ENCODE measurements around the gene HOXB9. TPM values are rescaled to one million over a fixed set of nuclear protein-coding genes. Genes with fewer than 3 reads are reported as not detected.

The HOXB9 gene
- total and polyA plus RNA-seq, 10 of the 15 experiments (the other 5 are each of a cell fraction or from before 2014, with no cell fraction given) = 0.01 to 0.49 (median 0.09) TPM; not detected in 5

DNA sequence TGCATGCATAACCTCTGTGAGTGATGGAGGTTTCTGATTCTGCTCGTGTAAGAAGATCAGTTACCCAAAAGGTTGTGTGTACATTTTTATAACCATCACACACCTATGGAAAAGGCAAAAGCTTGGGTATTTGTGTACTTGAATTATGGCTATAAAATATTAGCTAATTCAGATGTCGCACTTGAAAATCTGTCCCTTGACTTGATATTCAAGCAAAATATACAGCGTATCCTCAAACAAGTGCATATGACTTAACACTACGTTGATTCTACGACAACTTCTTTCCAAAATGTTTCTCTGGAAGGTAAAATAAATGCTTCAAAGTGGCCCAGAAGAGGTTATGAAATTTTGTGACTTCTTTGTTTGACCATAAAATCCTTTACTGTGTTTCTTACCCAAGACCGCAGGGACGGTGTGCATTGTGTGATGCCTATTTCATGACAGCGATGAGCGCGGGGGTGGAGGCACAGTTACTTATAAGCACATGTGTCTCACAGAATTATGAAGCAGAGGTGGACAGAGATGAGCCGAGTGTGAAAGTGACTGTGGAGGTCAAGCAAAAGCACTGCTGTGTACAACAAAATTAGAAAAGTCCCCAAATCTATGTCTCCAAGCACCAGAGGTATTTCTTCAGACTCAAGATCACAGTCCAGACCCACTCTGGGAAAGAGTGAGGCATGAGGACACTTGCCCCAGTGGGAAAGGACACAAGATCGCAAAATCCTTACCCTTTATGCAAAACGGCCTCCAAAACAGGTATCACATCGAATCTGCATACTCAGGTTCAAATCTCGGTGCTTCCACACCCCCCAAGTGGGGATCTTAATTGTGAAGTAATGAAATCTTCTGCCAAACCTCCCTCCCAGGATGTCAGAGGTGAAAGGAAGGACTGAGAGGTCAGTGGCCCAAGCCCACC, 4.1 kb upstream of the HOXB9 start:
- WGBS (ENCODE audit: insufficient coverage, insufficient replicate concordance, low lambda C conversion rate, missing lambda C conversion rate) = 66% methylated on average over 15 of the region's 15 CpGs
- DNase-seq (ENCODE audit: low read depth, low spot score) = no peak
- H3K27me3 ChIP-seq (replicated peaks in 1 of 2; ENCODE audit: control insufficient read depth in 2 of 2, insufficient read depth in 2 of 2, low read length in 1 of 2) = peaks cover 18 to 21% of the 10 kb centered on the region in 2 experiments
- no peak overlapping the region for H2AFZ ChIP-seq (ENCODE audit: control insufficient read depth, low read depth, low read length)
- CTCF ChIA-PET = interaction anchor here (1.4 to 1.7 kb wide), 2 partner anchors 17 to 23 kb away, joined by 3 to 4 read pairs; no protein-coding TSS in a partner anchor
- intact Hi-C loops (cut with micrococcal nuclease; ENCODE audit: unreplicated experiment) (no loop called here), in situ Hi-C loops (cut with MboI) (no loop called here)
- no peak overlapping the region for H3K9ac ChIP-seq (ENCODE audit: control insufficient read depth, insufficient read depth, low read length)
- no peak for FAIRE-seq
- ATAC-seq = no peak
- no peaks in the 10 kb centered on the region for H3K79me2 ChIP-seq (ENCODE audit: control insufficient read depth, insufficient read depth, low read length)
- no peaks in the 10 kb centered on the region for H3K9me3 ChIP-seq (replicated peaks; ENCODE audit: control insufficient read depth, insufficient read depth, low read length)
- H3K36me3 ChIP-seq (ENCODE audit: control insufficient read depth in 2 of 2, insufficient read depth in 2 of 2, low read length in 1 of 2) = no peaks in the 10 kb centered on the region; a peak in 1 of 4 replicates
- no peak overlapping the region for H3K27ac ChIP-seq (ENCODE audit: control insufficient read depth, insufficient read depth)
- no TSS peak for BruUV-seq (replicated peaks)
- RAD21 ChIA-PET (ENCODE audit: unreplicated experiment) = no interaction called here
- H3K4me3 ChIP-seq = no peak overlapping the region
- no peak overlapping the region for H3K4me2 ChIP-seq (ENCODE audit: control insufficient read depth, insufficient read depth)
- H3K4me1 ChIP-seq (ENCODE audit: control insufficient read depth, insufficient read depth, low read length) = peaks cover 17% of the 10 kb centered on the region
- POLR2A ChIA-PET = no interaction called here
- TF ChIP-seq CHD1 (IDR thresholded peaks at IDR 0.05; ENCODE audit: low read depth, low read length) (no peak), HDAC2 (IDR thresholded peaks at IDR 0.05) (no peak), RB1 (IDR thresholded peaks at IDR 0.05; ENCODE audit: borderline replicate concordance) (no peak), MTA3 (IDR thresholded peaks at IDR 0.05; ENCODE audit: borderline replicate concordance, low read length) (no peak), HCFC1 (IDR thresholded peaks at IDR 0.05; ENCODE audit: low read length) (no peak)
- TF ChIP-seq, protein P1, sequence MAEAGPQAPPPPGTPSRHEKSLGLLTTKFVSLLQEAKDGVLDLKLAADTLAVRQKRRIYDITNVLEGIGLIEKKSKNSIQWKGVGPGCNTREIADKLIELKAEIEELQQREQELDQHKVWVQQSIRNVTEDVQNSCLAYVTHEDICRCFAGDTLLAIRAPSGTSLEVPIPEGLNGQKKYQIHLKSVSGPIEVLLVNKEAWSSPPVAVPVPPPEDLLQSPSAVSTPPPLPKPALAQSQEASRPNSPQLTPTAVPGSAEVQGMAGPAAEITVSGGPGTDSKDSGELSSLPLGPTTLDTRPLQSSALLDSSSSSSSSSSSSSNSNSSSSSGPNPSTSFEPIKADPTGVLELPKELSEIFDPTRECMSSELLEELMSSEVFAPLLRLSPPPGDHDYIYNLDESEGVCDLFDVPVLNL (IDR thresholded peaks at IDR 0.05; ENCODE audit: low read depth, low read length) = no peak
- SMC1A ChIA-PET (ENCODE audit: uncharacterized antibody, unreplicated experiment) = no interaction called here
- no peaks in the 10 kb centered on the region for H4K20me1 ChIP-seq (ENCODE audit: control insufficient read depth, insufficient read depth)
